Liver (tissue), 9 donors: Measurements from ENCODE around the gene ADGRA1. TPM values are rescaled to one million over a fixed set of nuclear protein-coding genes. Genes with fewer than 3 reads are reported as not detected.

ENCODE experiments used
- DNase-seq: peaks from one replicate; pipeline ENCODE4 v3.0.0-alpha.2; 2017; ENCODE audit warnings: low spot score
- H3K27ac ChIP-seq, 2 donors: one replicate each; pipeline ENCODE4 v1.7.0; 2013; ENCODE audit warnings: inconsistent platforms in 2 of 2, low read length in 2 of 2, control low read depth in 1 of 2, low read depth in 1 of 2, mild to moderate bottlenecking in 1 of 2
- H3K27me3 ChIP-seq, 4 donors: one replicate each; pipeline versions ENCODE4 v1.6.1 to v1.7.0; 2013; ENCODE audit warnings: low read length in 3 of 4, inconsistent platforms in 1 of 4, mild to moderate bottlenecking in 1 of 4, moderate library complexity in 1 of 4; ENCODE audit not compliant: control insufficient read depth in 4 of 4, insufficient read depth in 4 of 4
- H3K36me3 ChIP-seq, 4 donors: one replicate each; pipeline versions ENCODE4 v1.6.1 to v1.7.0; 2013; ENCODE audit warnings: low read length in 3 of 4, mild to moderate bottlenecking in 3 of 4, low read depth in 1 of 4, moderate library complexity in 1 of 4; ENCODE audit not compliant: control insufficient read depth in 4 of 4, insufficient read depth in 3 of 4
- H3K4me1 ChIP-seq, 4 donors: one replicate each; pipeline versions ENCODE4 v1.6.1 to v1.7.0; 2013; ENCODE audit warnings: low read length in 3 of 4, mild to moderate bottlenecking in 3 of 4, moderate library complexity in 1 of 4; ENCODE audit not compliant: control insufficient read depth in 4 of 4, insufficient read depth in 4 of 4
- H3K4me3 ChIP-seq, 3 donors: one replicate each; pipeline versions ENCODE4 v1.6.1 to v1.7.0; 2013; ENCODE audit warnings: low read length in 3 of 3, control low read depth in 1 of 3, low read depth in 1 of 3, mild to moderate bottlenecking in 1 of 3
- H3K9ac ChIP-seq, 2 donors: one replicate each; pipeline ENCODE4 v1.7.0; 2013; ENCODE audit warnings: low read length in 2 of 2, mild to moderate bottlenecking in 2 of 2, moderate library complexity in 2 of 2, control low read depth in 1 of 2, low read depth in 1 of 2
- H3K9me3 ChIP-seq, 4 donors: one replicate each; pipeline versions ENCODE4 v1.6.1 to v1.7.0; 2013; ENCODE audit warnings: low read length in 3 of 4; ENCODE audit not compliant: control insufficient read depth in 4 of 4
- CTCF ChIP-seq: fragments of 150-350 bp; IDR thresholded peaks from 2 replicates; pipeline ENCODE4 v1.5.1; 2017; ENCODE audit warnings: improper control_type of control experiment, low read depth, low read length; ENCODE audit not compliant: missing input control
- EGR1 ChIP-seq, 2 donors: IDR thresholded peaks; 2 replicates each; pipeline ENCODE4 v1.6.1; 2016 to 2018; ENCODE audit warnings: antibody characterized with exemption in 2 of 2, low read depth in 2 of 2
- FOXA1 ChIP-seq: IDR thresholded peaks from 2 replicates; pipeline ENCODE4 v1.6.1; 2016; ENCODE audit warnings: antibody characterized with exemption
- HNF4A ChIP-seq, 2 donors: conservative IDR thresholded peaks; 2 replicates each; pipeline ENCODE4 v1.6.1; 2016; ENCODE audit warnings: antibody characterized with exemption in 2 of 2, mild to moderate bottlenecking in 2 of 2
- HNF4G ChIP-seq: IDR thresholded peaks from 2 replicates; pipeline ENCODE4 v1.6.1; 2016; ENCODE audit warnings: antibody characterized with exemption
- MAX ChIP-seq: IDR thresholded peaks from 2 replicates; pipeline ENCODE4 v1.6.1; 2016; ENCODE audit warnings: antibody characterized with exemption
- NR2F2 ChIP-seq: IDR thresholded peaks from 2 replicates; pipeline ENCODE4 v1.6.1; 2016; ENCODE audit warnings: antibody characterized with exemption
- RAD21 ChIP-seq, 2 donors: IDR thresholded peaks; 2 replicates each; pipeline ENCODE4 v1.6.1; 2016; ENCODE audit warnings: antibody characterized with exemption in 2 of 2, mild to moderate bottlenecking in 2 of 2
- RXRA ChIP-seq, 2 donors: IDR thresholded peaks; 2 replicates each; pipeline ENCODE4 v1.6.1; 2017 to 2018; ENCODE audit warnings: antibody characterized with exemption in 2 of 2, mild to moderate bottlenecking in 1 of 2
- SP1 ChIP-seq: IDR thresholded peaks from 2 replicates; pipeline ENCODE4 v1.6.1; 2018; ENCODE audit warnings: antibody characterized with exemption, mild to moderate bottlenecking
- TAF1 ChIP-seq: conservative IDR thresholded peaks from 2 replicates; pipeline ENCODE4 v1.6.1; 2016; ENCODE audit warnings: antibody characterized with exemption, mild to moderate bottlenecking
- YY1 ChIP-seq: IDR thresholded peaks from 2 replicates; pipeline ENCODE4 v1.6.1; 2016; ENCODE audit warnings: antibody characterized with exemption, mild to moderate bottlenecking
- ZBTB33 ChIP-seq: IDR thresholded peaks from 2 replicates; pipeline ENCODE4 v1.6.1; 2016; ENCODE audit warnings: antibody characterized with exemption
- WGBS: extraction: QIAGEN DNeasy Blood & Tissue Kit; methylation state at CpG from one replicate; pipeline ENCODE4 v1.1.7; 2013; 5-methylcytosine and 5-hydroxymethylcytosine counted together
- polyA plus RNA-seq, 2 donors: library from polyadenylated mRNA; stranded (reverse) in 1 of 2; unstranded in 1 of 2; fragments of 200-250 nt in 1 of 2; fragments of >200 nt in 1 of 2; fragmentation: Nextera tagmentation in 1 of 2; extraction: Ambion mirVana in 1 of 2; gene quantifications; one replicate each; pipeline versions ENCODE4 v1.2.1 to v1.2.3, GENCODE V29; 2013 to 2015
- total RNA-seq, 2 donors: library from RNA; depleted of rRNA; stranded (reverse); fragments of >200 nt; gene quantifications; one replicate each; pipeline ENCODE4 v1.2.3, GENCODE V29; 2014
- donor health status: healthy.
- donor health status: healthy.
- donor health status: healthy.
- donor health status: healthy.
- donor health status: healthy.

The ADGRA1 gene
- total and polyA plus RNA-seq, 4 donors = 0.08 to 0.70 (median 0.12) TPM; not detected in 1

GRCh38 chr10:133103311-133103910, 15.7 kb downstream of the ADGRA1 start:
- H3K9me3 ChIP-seq = peaks cover 0 to 10% (median 5%) of the 10 kb centered on the region in 4 donors
- no peak overlapping the region for H3K4me3 ChIP-seq
- H3K9ac ChIP-seq = no peak overlapping the region
- TF ChIP-seq FOXA1 = no peak
- no peak for TF ChIP-seq ZBTB33
- no peaks in the 10 kb centered on the region for H3K4me1 ChIP-seq
- no peaks in the 10 kb centered on the region for H3K27me3 ChIP-seq
- no peaks in the 10 kb centered on the region for H3K36me3 ChIP-seq
- no peak overlapping the region for H3K27ac ChIP-seq
- no peak for DNase-seq
- 87% methylated on average over 24 of the region's 24 CpGs for WGBS

GRCh38 chr10:133104068-133104962, 16.6 kb downstream of the ADGRA1 start:
- Histone ChIP-seq H3K27me3 (no peaks in the 10 kb centered on the region), H3K27ac (no peak overlapping the region), H3K9me3 (peaks cover 0 to 12% (median 6%) of the 10 kb centered on the region in 4 donors), H3K4me3 (no peak overlapping the region), H3K9ac (no peak overlapping the region), H3K36me3 (no peaks in the 10 kb centered on the region), H3K4me1 (no peaks in the 10 kb centered on the region)
- 79% methylated on average over 40 of the region's 40 CpGs for WGBS
- no peak for DNase-seq
- no peak for TF ChIP-seq FOXA1

GRCh38 chr10:133104963-133105640, 17.4 kb downstream of the ADGRA1 start:
- peaks cover 0 to 12% (median 6%) of the 10 kb centered on the region in 4 donors for H3K9me3 ChIP-seq
- H3K36me3 ChIP-seq = no peaks in the 10 kb centered on the region
- WGBS = 86% methylated on average over 30 of the region's 30 CpGs
- H3K9ac ChIP-seq = no peak overlapping the region
- H3K27me3 ChIP-seq = no peaks in the 10 kb centered on the region
- H3K4me3 ChIP-seq = no peak overlapping the region
- no peaks in the 10 kb centered on the region for H3K4me1 ChIP-seq
- TF ChIP-seq RXRA (IDR thresholded peaks at IDR 0.05) (no peak), MAX (no peak), ZBTB33 (no peak), TAF1 (no peak), EGR1 (IDR thresholded peaks at IDR 0.05; ENCODE audit: low read depth in 2 of 2) (no peak), NR2F2 (no peak), YY1 (no peak), CTCF (no peak), SP1 (no peak), HNF4G (no peak), RAD21 (IDR thresholded peaks at IDR 0.05) (no peak), FOXA1 (no peak), HNF4A (conservative IDR thresholded peaks at IDR 0.05) (no peak)
- no peak for DNase-seq
- H3K27ac ChIP-seq = no peak overlapping the region
